ENCODE measurements around the gene CCNK. TPM values are rescaled to one million over a fixed set of nuclear protein-coding genes. Genes with fewer than 3 reads are reported as not detected.

Gene CCNK
- total and polyA plus RNA-seq, 10 of the 15 experiments (the other 5 are each of a cell fraction or from before 2014, with no cell fraction given), result 10.8 to 88.0 (median 22.5) TPM

DNA sequence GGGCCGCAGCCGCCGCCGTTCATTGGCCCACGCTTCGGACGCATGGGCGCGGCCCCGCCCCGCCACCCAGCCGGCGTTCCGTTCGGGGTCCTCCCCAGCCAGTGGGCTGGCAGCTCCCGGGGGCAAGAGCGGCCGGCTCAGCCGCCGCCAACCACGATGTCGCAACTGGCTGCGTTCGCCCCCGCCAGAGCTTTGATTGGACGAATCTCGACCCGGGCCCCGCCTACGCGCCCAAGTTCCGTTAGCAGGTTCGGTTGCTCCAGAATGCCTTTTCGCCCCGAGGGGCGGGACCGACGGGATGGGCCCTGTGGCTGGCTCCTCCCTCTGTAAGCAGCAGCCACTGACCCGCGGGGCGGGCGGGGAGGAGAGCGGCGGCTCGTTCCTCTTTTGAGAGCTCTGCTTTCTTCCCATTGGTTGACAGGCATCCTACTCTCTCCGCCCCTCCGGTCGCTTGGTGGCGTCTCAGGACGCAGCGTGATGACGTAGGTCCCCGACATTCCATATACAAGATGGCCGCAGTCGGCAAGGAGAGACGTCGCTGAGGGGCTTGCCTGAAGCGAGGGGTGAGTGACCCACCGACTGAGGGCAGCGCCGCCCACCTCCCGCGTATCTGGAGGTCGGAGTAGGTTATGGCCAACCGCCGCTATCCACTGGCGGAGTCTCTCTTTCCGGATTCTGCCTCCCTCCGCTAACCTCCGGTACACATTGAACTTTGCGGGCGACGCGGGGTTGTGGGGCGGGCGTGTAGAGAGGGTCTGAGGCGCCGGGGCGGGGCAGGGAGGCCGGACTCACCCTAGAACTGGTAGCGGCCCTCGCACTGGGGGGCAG, at the start of gene CCNK (continued):
- TF ChIP-seq HDAC2 (IDR thresholded peaks at IDR 0.05) (peak; percentile 63; the same call in 1 of the 2 replicates), MTA2 (IDR thresholded peaks at IDR 0.05; ENCODE audit: low read depth) (no peak), EED (IDR thresholded peaks at IDR 0.05; ENCODE audit: low read depth) (no peak), RFX5 (IDR thresholded peaks at IDR 0.05; ENCODE audit: low read depth, low read length) (peak; percentile 93), RUNX3 (IDR thresholded peaks at IDR 0.05; ENCODE audit: low read length) (peak; percentile 31), NR2F1 (conservative IDR thresholded peaks at IDR 0.05) (no peak; the same call in 1 of the 2 replicates), CEBPB (IDR thresholded peaks at IDR 0.05; ENCODE audit: borderline replicate concordance in 1 of 2, low read depth in 2 of 2, low read length in 2 of 2) (peak in 1 of 2 experiments; percentile 66; a peak in 1 of 4 replicates), ZSCAN29 (IDR thresholded peaks at IDR 0.05) (no peak)
- TF ChIP-seq, protein P1, sequence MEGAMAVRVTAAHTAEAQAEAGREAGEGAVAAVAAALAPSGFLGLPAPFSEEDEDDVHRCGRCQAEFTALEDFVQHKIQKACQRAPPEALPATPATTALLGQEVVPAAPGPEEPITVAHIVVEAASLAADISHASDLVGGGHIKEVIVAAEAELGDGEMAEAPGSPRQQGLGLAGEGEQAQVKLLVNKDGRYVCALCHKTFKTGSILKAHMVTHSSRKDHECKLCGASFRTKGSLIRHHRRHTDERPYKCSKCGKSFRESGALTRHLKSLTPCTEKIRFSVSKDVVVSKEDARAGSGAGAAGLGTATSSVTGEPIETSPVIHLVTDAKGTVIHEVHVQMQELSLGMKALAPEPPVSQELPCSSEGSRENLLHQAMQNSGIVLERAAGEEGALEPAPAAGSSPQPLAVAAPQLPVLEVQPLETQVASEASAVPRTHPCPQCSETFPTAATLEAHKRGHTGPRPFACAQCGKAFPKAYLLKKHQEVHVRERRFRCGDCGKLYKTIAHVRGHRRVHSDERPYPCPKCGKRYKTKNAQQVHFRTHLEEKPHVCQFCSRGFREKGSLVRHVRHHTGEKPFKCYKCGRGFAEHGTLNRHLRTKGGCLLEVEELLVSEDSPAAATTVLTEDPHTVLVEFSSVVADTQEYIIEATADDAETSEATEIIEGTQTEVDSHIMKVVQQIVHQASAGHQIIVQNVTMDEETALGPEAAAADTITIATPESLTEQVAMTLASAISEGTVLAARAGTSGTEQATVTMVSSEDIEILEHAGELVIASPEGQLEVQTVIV (IDR thresholded peaks at IDR 0.05; ENCODE audit: borderline replicate concordance, partially characterized antibody), result no peak
- TF ChIP-seq, protein P2, sequence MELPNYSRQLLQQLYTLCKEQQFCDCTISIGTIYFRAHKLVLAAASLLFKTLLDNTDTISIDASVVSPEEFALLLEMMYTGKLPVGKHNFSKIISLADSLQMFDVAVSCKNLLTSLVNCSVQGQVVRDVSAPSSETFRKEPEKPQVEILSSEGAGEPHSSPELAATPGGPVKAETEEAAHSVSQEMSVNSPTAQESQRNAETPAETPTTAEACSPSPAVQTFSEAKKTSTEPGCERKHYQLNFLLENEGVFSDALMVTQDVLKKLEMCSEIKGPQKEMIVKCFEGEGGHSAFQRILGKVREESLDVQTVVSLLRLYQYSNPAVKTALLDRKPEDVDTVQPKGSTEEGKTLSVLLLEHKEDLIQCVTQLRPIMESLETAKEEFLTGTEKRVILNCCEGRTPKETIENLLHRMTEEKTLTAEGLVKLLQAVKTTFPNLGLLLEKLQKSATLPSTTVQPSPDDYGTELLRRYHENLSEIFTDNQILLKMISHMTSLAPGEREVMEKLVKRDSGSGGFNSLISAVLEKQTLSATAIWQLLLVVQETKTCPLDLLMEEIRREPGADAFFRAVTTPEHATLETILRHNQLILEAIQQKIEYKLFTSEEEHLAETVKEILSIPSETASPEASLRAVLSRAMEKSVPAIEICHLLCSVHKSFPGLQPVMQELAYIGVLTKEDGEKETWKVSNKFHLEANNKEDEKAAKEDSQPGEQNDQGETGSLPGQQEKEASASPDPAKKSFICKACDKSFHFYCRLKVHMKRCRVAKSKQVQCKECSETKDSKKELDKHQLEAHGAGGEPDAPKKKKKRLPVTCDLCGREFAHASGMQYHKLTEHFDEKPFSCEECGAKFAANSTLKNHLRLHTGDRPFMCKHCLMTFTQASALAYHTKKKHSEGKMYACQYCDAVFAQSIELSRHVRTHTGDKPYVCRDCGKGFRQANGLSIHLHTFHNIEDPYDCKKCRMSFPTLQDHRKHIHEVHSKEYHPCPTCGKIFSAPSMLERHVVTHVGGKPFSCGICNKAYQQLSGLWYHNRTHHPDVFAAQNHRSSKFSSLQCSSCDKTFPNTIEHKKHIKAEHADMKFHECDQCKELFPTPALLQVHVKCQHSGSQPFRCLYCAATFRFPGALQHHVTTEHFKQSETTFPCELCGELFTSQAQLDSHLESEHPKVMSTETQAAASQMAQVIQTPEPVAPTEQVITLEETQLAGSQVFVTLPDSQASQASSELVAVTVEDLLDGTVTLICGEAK (IDR thresholded peaks at IDR 0.05; ENCODE audit: borderline replicate concordance), result peak; percentile 81; the same call in 1 of the 2 replicates
- TF ChIP-seq, protein P3, sequence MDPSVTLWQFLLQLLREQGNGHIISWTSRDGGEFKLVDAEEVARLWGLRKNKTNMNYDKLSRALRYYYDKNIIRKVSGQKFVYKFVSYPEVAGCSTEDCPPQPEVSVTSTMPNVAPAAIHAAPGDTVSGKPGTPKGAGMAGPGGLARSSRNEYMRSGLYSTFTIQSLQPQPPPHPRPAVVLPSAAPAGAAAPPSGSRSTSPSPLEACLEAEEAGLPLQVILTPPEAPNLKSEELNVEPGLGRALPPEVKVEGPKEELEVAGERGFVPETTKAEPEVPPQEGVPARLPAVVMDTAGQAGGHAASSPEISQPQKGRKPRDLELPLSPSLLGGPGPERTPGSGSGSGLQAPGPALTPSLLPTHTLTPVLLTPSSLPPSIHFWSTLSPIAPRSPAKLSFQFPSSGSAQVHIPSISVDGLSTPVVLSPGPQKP (IDR thresholded peaks at IDR 0.05; ENCODE audit: low read depth, low read length), result peak; percentile 63
- TF ChIP-seq, protein P4, sequence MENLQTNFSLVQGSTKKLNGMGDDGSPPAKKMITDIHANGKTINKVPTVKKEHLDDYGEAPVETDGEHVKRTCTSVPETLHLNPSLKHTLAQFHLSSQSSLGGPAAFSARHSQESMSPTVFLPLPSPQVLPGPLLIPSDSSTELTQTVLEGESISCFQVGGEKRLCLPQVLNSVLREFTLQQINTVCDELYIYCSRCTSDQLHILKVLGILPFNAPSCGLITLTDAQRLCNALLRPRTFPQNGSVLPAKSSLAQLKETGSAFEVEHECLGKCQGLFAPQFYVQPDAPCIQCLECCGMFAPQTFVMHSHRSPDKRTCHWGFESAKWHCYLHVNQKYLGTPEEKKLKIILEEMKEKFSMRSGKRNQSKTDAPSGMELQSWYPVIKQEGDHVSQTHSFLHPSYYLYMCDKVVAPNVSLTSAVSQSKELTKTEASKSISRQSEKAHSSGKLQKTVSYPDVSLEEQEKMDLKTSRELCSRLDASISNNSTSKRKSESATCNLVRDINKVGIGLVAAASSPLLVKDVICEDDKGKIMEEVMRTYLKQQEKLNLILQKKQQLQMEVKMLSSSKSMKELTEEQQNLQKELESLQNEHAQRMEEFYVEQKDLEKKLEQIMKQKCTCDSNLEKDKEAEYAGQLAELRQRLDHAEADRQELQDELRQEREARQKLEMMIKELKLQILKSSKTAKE (IDR thresholded peaks at IDR 0.05; ENCODE audit: low read depth, poor library complexity, severe bottlenecking), result peak; percentile 48
- TF ChIP-seq, protein P5, sequence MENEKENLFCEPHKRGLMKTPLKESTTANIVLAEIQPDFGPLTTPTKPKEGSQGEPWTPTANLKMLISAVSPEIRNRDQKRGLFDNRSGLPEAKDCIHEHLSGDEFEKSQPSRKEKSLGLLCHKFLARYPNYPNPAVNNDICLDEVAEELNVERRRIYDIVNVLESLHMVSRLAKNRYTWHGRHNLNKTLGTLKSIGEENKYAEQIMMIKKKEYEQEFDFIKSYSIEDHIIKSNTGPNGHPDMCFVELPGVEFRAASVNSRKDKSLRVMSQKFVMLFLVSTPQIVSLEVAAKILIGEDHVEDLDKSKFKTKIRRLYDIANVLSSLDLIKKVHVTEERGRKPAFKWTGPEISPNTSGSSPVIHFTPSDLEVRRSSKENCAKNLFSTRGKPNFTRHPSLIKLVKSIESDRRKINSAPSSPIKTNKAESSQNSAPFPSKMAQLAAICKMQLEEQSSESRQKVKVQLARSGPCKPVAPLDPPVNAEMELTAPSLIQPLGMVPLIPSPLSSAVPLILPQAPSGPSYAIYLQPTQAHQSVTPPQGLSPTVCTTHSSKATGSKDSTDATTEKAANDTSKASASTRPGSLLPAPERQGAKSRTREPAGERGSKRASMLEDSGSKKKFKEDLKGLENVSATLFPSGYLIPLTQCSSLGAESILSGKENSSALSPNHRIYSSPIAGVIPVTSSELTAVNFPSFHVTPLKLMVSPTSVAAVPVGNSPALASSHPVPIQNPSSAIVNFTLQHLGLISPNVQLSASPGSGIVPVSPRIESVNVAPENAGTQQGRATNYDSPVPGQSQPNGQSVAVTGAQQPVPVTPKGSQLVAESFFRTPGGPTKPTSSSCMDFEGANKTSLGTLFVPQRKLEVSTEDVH (IDR thresholded peaks at IDR 0.05; ENCODE audit: low read depth, partially characterized antibody), result peak; percentile 51
- TF ChIP-seq, protein P6, sequence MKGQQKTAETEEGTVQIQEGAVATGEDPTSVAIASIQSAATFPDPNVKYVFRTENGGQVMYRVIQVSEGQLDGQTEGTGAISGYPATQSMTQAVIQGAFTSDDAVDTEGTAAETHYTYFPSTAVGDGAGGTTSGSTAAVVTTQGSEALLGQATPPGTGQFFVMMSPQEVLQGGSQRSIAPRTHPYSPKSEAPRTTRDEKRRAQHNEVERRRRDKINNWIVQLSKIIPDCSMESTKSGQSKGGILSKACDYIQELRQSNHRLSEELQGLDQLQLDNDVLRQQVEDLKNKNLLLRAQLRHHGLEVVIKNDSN (IDR thresholded peaks at IDR 0.05; ENCODE audit: borderline replicate concordance, extremely low read length, insufficient read depth, low read depth, low read length), result no peak

Data from GM12878 (cell line).